CD4-positive, alpha-beta T cell treated with Interleukin-10 for 1 hour (primary cell): ENCODE data around the gene NCAN.

ENCODE experiments used
- DNase-seq: peaks from one replicate; pipeline ENCODE4 v3.0.0-alpha.2; 2020

NCAN gene

GRCh38 chr19:19262190-19263057, 50.7 kb downstream of the NCAN start:
- no peak for DNase-seq

GRCh38 chr19:19263886-19264487, 52.2 kb downstream of the NCAN start:
- no peak for DNase-seq

- no peak for DNase-seq
These were observed 55.5 kb downstream of the NCAN start for GRCh38 chr19:19267305-19267704.

- no peak for DNase-seq
These were observed 57.0 kb downstream of the NCAN start for GRCh38 chr19:19268453-19269385.

GRCh38 chr19:19269952-19270694, 58.4 kb downstream of the NCAN start:
- no peak for DNase-seq

GRCh38 chr19:19270749-19271571, 59.2 kb downstream of the NCAN start:
- DNase-seq, result no peak

GRCh38 chr19:19271828-19272599, 60.3 kb downstream of the NCAN start:
- DNase-seq, result no peak

GRCh38 chr19:19274146-19274545, 62.4 kb downstream of the NCAN start:
- DNase-seq, result no peak

GRCh38 chr19:19274716-19275565, 63.2 kb downstream of the NCAN start:
- no peak for DNase-seq

GRCh38 chr19:19276386-19276785, 64.6 kb downstream of the NCAN start:
- no peak for DNase-seq

GRCh38 chr19:19276851-19277250, 65.1 kb downstream of the NCAN start:
- DNase-seq, result no peak

- no peak for DNase-seq
These were observed 66.6 kb downstream of the NCAN start for GRCh38 chr19:19278315-19278714.

- no peak for DNase-seq
These were observed 67.4 kb downstream of the NCAN start for GRCh38 chr19:19279062-19279612.

GRCh38 chr19:19279853-19280252, 68.1 kb downstream of the NCAN start:
- no peak for DNase-seq

- no peak for DNase-seq
These were observed 68.8 kb downstream of the NCAN start for GRCh38 chr19:19280561-19280960.

GRCh38 chr19:19285686-19286085, 73.9 kb downstream of the NCAN start:
- no peak for DNase-seq

GRCh38 chr19:19292607-19293006, 80.8 kb downstream of the NCAN start:
- DNase-seq, result no peak

- DNase-seq, result no peak
These were observed 83.2 kb downstream of the NCAN start for GRCh38 chr19:19294914-19295313.

GRCh38 chr19:19296953-19297689, 85.4 kb downstream of the NCAN start:
- DNase-seq, result no peak
